GM21825 (cell line): ENCODE data around the gene LRRC45.

Experiments used
- ATAC-seq: cut with Tn5 transposase; IDR thresholded peaks from one replicate; pipeline ENCODE4 v1.9.1; 2021; ENCODE audit warnings: mild to moderate bottlenecking, moderate library complexity; ENCODE audit not compliant: unreplicated experiment

The LRRC45 gene

DNA sequence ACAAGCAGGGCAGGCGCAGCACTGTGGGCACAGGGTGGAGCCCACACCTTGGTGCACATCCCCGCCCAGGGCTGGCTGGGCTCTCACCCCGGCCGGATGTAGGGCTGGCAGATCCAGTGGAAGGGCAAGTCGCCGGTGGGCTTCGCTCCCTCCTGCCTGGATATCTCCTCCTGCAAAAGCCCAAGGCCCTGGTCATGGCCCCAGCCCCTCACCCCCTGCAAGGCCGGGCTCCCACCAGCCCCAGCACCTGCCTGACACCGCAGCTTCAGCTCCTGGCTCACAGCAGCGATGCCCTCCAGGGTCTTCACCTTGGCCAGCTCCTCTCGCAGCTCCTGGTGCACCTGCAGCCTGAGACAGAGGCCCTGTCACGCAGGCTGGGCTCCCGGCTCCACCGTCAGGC, 37.5 kb downstream of the LRRC45 start:
- no peak for ATAC-seq

DNA sequence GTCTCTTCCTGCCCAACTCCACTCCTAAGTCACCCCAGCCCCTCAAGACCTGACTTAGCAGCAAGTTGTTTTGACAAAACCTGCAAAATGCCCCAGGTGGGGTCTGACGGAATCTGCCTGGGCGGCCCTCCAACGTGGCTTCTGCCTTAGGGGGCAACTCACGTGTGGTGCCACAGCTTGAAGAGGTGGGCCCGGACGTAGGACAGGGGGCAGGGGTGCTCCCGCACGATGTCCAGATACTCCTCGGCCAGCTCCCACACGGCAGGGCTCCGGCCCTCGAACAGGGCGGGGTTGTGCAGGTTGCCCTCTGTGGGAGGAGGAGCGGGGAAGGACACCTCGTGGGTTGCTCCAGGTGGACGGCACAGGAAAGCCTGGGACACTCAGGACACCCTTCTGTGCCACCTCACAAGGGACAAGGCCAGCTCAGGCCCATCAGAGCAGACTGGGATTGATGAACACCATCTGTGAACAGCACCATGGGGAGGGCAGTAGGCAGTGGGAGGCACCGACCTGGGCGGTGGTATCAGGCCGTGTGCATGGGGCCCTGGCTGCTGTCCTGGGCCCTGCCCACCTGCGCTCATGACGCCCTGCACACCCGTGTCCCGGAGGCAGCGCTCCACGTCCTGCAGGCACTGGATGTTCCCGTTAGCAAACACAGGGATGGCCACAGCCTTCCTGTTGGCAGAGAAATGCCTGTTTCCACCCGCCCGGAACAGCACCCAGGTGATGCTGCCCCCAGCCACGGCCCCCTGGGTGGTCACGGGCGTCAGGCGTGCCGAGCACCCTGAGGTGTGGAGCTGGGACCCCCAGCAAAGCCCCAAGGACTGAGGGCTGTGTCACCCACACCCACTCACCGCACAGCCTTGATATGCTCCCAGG, 38.2 kb downstream of the LRRC45 start:
- no peak for ATAC-seq

DNA sequence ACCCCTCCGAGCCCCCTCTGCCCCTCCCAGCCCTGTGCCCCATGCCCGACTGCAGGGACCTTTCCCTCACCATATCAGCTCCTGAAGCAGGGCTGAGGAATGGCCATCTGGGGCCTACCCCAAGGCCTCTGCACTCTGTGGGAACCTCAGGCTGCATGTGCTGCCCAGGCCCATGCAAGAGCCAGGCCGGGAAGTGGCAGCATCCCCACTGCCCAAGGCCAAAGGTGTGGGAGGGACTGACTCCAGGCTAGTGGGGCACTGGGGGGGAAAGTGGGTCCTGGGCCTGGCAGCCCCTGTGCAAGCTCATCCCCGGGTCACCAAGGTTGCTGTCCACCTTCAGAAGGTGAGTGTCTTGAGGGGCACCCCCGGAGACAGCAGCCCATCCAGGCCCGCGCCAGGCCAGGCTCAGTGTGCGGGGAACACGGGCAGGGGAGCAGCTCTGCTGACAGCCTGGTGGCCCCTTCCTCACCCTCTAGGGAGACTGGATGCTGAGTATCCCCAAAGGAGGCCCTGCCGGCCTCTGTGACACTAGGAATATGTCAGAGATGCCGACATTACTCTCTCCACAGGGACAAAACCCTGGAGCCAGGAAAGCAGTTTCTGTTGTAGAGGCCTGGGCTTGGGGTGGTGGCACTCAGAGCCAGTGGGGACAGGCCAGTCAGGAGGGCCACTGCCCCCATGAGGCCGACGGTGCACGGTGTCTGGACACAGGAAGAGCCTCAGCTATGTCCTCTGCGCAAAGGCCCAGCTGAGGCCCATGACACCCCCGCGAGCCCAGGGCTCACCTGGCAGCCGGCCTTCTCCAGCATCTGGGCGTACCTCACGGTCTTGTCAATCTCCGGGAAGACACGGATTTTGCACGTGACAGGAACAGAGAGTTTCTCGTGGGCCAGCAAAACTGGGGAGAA, 39.2 kb downstream of the LRRC45 start:
- ATAC-seq, result no peak

DNA sequence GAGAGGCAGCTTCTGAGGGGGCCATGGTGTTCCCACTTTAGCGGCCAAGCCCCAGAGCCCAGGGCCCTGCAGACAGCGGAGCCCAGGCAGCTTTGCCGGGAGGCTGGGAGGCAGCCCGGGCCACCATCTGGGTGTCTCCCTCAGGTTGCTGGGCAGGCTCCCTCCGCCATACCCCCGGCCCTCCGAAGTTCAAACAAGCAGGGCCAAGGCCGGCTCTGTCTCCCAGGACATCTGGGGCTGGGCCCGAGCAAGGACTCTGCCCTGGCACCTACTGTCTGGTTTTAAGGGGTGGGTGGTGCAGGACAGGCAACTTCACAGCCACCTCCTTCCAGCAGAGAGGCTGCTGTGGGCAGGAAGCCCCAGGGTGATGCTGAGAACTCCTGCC, 39.9 kb downstream of the LRRC45 start:
- no peak for ATAC-seq

DNA sequence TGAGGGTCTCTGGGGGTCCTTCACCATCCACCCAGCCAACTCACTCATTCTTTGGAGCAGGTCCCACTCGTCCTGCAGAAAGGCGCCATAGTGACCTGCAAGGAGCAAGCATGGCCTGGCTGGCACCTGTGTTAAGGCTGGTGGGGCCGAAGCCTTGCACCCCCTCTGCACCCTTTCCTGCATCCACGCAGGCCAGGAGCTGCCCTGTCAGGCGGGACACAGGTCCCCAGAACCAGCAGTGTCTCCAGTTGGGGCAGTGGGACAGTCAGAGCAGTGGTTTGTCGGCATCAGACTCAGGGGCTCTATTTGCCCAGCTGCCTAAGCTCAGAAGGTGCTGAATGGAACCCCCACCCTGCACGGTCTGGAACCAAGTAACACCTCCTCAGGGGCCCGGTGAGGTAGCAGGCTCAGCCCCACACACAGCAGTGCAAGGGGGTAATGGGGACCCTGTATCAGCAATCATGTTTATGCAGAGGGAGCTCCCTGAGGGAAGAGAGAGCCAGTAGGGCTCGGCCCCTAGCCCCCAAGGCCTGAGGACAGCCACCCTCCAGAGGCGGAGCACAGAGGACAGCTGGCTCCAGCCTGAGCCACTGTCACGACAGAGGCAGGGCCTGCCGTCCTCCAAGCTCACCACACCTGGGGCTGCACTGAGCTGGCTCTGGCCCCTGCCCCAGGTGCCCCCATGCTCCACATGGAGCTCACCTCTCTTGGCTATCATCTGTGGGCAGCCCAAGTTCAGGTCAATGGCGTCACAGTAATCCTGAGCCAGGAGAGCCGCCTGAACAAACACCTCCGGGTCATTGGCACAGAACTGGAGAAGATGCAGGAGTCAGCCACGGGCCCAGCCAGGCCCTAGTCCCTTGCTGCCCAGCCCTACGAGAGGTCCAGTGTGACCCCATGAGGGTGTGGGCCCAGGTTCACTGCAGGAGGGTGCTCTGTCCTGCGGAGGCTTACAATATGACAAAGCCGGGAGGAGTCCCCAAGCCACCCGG, 40.6 kb downstream of the LRRC45 start:
- ATAC-seq, result no peak

DNA sequence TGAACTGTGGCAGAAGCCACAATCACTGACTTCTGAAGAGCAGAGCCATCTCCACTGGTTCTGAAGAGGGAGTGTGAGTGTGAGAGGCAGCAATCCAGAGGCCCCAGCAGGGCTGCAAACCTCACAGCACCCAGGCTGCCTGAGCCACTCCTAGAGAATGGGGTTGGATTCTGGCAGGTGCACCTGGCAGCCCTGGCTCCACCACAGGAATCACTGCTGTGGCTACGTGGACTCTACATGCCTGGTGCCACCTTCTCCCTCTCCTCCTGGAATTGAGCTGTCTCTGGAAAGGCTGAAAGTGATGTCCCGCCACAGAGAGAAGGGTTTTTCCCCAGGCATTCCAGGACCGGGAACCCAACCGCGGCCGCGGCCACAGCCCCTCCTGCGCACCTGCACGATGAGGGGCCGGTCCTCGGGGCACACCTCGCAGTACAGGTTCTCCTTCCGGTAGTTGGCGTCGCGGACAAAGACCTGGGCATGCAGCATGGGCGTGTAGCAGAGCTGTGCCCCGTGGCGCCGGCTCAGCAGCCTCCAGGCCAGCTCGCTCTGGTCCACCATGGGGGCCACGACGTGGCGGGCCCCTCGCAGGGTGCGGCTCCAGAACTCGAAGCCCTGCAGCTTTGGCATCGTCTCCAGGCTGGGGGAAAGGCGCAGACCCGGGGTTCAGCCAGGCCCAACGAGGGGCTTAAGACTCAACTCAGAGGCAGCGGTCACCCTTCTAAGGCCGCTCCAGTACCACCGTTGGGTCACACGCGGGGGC, 41.5 kb downstream of the LRRC45 start:
- ATAC-seq, result no peak

DNA sequence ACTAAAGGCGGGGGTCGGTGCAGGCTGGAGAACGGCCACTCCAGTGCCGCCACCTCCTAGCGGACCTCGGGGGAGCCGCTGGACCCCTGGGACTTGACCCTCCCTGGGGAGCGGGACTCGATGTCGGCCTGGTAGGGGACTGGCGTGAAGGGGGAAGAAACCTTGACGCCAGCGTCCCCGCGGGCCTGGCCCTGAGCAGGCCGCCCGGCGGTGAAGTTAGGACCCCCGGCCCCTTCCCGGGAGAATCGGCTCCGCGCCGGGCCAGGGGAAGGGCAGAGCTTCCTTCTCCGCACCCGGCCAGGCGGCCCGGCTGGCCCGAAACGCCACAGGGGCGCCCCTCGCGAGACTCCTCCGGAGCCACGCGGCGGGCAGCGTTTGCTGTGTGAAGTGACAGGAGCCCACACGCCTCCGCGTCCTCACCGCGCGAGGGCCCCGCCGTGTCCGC, 42.1 kb downstream of the LRRC45 start:
- no peak for ATAC-seq

DNA sequence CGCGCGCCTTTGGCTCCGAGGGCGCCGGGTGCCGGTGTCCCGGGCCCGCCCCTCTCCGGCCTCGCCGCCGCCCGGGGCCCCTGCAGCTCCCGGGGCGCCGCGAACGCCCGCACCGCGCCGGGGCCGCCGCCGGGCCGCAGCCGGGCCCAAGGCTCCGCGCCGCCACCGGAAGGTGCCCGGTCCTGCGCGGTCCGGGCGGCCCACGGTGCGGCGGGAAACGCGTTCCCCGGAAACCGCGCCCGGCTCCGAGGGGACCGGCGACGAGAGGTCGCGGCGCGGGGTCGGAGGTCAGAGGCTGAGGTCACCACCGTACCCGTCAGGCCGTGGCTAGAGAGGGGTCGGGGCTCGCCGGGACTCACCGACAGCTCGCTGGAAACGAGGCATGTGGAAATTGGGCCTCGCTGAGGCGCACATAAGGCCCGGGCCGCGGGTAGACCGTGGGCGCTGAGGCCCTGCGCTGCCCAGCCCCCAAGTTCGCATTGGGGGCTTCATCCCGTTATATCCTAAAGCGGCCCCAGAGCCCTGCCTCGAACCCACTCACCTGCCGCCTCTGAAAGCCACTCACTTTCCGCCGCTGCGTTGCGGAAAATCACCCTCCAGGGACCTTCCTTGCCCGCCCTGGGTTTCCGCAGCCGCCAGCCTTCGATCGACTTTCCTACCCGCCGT, 42.7 kb downstream of the LRRC45 start, which contains the start of gene DUS1L:
Gene DUS1L, minus strand, starts transcription at position 167 of the 666 bp plus-strand sequence. CDS start 745 bp downstream, outside the sequence.
- no peak for ATAC-seq

DNA sequence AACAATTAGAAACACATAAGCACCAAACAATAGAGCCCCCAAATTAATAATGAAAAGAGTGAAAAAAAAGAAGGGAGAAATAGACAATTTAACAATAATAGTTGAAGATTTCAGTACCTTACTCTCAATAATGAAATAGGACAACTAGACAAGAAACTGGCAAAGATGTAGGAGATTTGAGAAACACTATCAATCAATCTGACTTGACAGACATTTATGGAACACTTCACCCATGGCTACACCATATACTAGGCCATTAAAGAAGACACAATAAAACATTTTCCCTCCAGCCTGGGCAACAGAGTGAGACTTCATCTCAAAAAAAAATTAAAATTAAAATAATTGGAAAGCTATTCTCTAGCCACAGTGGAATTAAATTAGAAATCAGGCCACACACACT, 47.5 kb downstream of the LRRC45 start:
- no peak for ATAC-seq

DNA sequence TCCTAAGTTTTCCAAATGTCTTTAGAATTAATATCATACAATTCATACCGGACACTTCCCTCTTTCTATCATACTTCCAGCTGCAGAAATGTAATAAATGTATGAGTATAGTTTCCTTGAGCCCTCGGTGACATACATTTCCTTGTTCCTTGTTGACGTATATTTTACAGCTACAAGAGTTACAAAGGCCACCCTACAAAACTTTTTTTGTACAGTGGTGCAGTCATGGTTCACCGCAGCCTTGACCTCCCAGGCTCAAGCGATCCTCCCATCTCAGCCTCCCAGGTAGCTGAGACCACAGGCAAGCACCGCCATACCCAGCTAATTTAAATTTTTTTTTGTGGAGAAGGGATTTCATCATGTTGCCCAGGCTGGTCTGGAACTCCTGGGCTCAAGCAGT, 49.7 kb downstream of the LRRC45 start:
- ATAC-seq, result no peak

DNA sequence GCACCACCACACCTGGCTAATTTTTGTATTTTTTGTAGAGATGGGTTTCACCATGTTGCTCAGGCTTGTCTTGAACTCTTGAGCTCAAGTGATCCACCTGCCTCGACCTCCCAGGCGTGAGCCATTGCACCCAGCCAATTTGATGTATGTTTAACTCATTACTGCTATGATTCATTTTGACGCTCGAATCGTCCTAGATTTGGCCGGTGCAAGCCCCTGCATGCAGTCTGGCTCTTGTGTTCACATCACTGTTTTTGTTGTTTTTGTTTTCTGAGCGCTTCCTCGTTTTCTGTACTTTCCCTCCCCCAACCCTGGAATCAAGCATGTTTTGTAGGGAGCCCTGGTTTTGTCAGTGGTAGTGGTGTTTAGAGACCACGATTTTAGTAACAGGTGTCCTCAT, 50.3 kb downstream of the LRRC45 start:
- no peak for ATAC-seq

DNA sequence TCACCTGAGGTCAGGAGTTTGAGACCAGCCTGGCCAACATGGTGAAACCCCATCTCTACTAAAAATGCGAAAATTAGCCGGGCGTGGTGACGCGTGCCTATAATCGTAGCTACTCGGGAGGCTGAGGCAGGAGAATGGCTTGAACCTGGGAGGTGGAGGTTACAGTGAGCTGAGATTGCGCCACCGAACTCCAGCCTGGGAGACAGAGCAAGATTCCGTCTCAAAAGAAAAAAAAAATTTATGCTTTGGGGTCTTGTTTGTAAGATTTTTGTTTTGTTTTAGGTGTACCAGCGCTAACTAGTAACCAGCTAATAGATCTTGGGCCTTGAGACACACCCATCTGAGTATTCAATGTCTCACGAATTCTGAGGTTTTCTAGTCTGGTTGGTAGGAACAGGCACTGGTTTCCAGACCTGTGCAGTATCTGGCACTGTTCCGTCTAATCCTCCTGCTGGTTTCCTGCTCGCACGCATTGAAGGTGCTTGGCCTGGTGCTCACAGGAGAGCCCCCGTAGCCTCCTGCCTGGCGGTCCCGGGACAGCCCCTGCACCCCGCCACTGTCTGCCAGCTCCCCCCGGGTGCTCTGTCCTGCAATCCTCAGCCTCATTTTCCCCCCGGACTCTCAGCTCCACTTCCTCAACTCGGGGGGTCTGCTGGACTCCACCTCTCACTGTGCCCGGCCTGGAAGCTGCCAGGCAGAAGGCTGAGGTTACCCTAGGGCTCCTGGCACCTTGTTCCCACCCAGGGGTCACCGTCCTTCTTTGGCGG, 53.1 kb downstream of the LRRC45 start:
- ATAC-seq, result no peak

DNA sequence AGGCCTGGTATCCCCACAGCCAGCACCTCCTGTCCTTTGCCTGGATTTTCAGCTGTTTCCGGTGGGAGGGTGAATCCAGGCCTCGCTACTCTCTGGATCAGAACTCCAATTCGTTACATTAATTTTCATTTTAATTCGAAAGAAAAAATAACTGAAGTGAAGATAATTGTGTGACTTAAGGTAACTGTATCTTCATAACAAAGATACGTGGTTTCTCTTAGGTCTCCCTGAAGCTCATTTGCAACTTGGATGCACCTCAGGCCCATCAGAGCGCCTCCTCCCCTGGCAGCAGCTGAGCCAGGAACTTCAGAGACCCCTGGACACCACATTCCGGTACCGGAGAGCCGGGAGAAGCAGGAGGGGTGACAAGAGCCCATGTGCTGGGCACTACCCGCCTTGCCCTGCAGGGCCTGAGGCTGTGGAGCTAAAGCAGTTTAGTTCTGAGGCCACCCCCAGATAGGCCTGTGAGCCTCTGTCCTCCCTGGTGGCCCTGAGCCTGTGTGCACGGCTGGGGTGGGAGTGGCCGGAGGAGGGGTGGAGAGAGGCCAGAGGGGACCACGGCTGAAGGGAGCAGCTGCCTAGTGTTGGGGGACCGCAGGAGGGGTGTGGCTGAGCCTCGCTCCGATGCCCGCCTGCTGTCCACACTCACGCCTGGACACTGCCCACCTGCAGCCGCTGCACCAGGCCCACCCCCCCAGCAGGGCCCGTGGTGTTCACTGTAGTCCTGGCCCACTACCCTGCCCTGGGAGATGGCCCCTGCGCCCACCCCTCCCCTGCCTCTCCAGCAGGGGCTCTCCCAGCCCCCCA, 53.9 kb downstream of the LRRC45 start:
- no peak for ATAC-seq

DNA sequence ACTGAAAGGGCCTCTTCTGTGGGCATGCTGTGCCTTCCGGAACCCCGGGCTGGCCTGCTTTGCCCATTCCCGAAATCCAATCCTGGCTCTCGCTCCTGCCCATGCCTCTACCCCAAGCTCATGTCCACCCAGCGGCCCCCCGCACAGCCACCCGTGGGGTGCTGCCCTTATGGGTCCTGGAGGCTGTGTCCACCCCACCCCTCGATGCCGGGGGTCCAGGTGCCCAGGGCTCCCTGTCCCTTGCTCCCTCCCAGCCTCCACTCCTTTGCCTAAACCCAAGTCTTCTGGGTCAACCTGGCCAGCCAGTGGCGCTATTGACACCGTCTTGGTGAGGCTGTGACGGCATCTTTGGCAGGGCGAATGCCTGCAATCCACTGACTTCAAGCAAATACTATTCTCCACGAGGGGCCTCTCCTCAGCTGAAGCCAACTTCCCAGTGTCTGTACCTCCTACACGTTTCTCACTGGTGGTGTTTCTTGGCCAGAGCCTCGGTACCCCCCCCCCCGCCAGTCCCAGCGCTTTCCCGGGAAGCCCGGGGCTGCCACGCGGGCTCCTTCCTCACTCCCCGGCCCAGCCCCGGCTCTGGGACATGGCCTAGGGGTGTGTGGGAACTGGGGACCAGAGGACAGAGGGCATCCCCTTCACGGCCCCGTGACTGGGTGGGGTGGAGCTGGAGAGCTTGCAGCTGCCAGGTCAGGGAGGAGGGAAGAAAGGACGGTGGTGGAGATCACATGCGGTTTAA, 54.7 kb downstream of the LRRC45 start:
- no peak for ATAC-seq

DNA sequence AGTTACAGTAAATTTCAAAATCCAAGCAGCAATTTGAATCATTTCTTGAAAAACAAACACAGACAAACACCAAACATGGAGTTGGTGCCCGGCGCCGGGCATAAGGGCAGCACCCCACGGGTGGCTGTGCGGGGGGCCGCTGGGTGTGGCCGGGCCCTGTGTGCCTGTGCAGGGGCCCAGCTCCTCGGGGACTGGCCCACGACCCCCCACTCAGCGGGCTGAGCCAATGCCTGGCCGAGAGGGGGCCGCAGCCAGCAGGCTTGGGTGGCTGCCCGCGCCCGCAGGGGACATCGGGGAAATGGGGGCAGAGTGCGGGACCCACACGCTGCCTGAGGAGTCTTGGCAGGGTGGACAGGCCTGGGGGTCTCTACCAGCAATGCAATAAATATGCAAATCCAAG, 55.3 kb downstream of the LRRC45 start:
- no peak for ATAC-seq

DNA sequence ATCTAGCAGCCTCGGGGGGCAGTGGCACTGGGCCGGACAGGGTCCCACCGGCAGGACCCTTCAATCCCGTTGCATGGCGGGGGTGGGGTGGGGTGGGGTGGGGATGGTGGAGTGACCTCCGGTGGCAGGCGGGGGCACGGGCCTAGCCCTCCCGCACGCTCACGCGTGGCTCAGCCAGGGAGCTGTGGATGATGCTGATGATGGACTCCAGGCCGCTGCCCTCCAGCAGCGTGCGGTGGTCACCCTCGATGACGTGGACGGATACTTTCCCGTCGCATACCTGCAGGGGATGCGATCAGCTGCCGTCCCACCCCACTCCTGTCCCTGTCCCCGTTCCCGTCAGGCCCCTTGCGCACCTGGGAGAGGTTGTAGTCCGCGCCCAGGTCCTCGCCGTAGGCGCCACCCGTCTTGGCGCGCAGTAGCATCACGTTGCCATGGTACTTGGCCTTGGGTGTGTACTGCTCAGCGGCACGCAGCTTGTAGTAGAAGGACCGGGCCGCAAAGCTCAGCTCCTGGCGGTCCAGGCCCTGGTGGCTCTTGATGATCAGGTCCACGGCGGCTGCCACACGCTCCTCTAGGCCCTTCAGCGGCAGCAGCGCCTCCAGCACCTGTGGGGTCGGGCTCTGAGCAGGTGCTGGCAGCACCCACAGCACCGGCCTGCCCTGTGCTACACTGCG, 56.0 kb downstream of the LRRC45 start:
- no peak for ATAC-seq
